Subcutaneous adipose tissue (tissue), 4 donors: ENCODE results near the gene ABHD17A. TPM values are rescaled to one million over a fixed set of nuclear protein-coding genes. Genes with fewer than 3 reads are reported as not detected.

Experiments used
- CTCF ChIP-seq: fragments of 450-650 bp; IDR thresholded peaks from one replicate; pipeline ENCODE4 v1.5.1; 2016; ENCODE audit warnings: low read depth, mild to moderate bottlenecking, control low read depth, antibody characterized with exemption, moderate library complexity
- total RNA-seq, 4 donors: library from RNA; depleted of rRNA; stranded (reverse); fragments of >200 nt; gene quantifications; one replicate each; pipeline ENCODE4 v1.1.0, GENCODE V29; 2016

Gene ABHD17A
- total RNA-seq, 4 donors from 2014 or later: 43.7 to 88.9 (median 56.8) TPM

GRCh38 chr19:1875646-1876495, 9.4 kb downstream of the ABHD17A start:
- no peak for TF ChIP-seq CTCF

- no peak for TF ChIP-seq CTCF
Observed at GRCh38 chr19:1874554-1875185, 10.6 kb downstream of the ABHD17A start.

GRCh38 chr19:1873524-1874473, 11.5 kb downstream of the ABHD17A start:
- no peak for TF ChIP-seq CTCF

GRCh38 chr19:1872807-1873523, 12.3 kb downstream of the ABHD17A start:
- TF ChIP-seq CTCF: no peak

GRCh38 chr19:1871630-1872029, 13.7 kb downstream of the ABHD17A start:
- TF ChIP-seq CTCF: no peak

- no peak for TF ChIP-seq CTCF
Observed at GRCh38 chr19:1871140-1871597, 14.1 kb downstream of the ABHD17A start.
